GM18517 (cell line): ENCODE measurements around the gene ADGRB2.

ENCODE experiments used
- ATAC-seq: cut with Tn5 transposase; IDR thresholded peaks from one replicate; pipeline ENCODE4 v1.9.1; 2021; ENCODE audit warnings: mild to moderate bottlenecking, moderate library complexity; ENCODE audit not compliant: unreplicated experiment

ADGRB2 gene

GRCh38 chr1:31704271-31705079, 59.7 kb downstream of the ADGRB2 start:
- no peak for ATAC-seq

GRCh38 chr1:31703431-31704270, 60.5 kb downstream of the ADGRB2 start, which contains the start of gene COL16A1:
TSS of gene COL16A1 (minus strand) at chr1:31704017. CDS start at chr1:31702193, 1,824 bp downstream.
- ATAC-seq: no peak

GRCh38 chr1:31702836-31703404, 61.2 kb downstream of the ADGRB2 start:
- no peak for ATAC-seq

GRCh38 chr1:31701091-31701736, 62.9 kb downstream of the ADGRB2 start:
- no peak for ATAC-seq

- no peak for ATAC-seq
Observed at GRCh38 chr1:31700468-31701090, 63.6 kb downstream of the ADGRB2 start.

- no peak for ATAC-seq
Observed at GRCh38 chr1:31699341-31699891, 64.7 kb downstream of the ADGRB2 start.

GRCh38 chr1:31697369-31697984, 66.7 kb downstream of the ADGRB2 start:
- no peak for ATAC-seq

- ATAC-seq: no peak
Observed at GRCh38 chr1:31696242-31696641, 67.9 kb downstream of the ADGRB2 start.

- ATAC-seq: no peak
Observed at GRCh38 chr1:31695327-31695726, 68.8 kb downstream of the ADGRB2 start.

GRCh38 chr1:31694964-31695313, 69.2 kb downstream of the ADGRB2 start:
- no peak for ATAC-seq

- ATAC-seq: no peak
Observed at GRCh38 chr1:31694069-31694963, 69.8 kb downstream of the ADGRB2 start.

- ATAC-seq: no peak
Observed at GRCh38 chr1:31693231-31693630, 70.9 kb downstream of the ADGRB2 start.

GRCh38 chr1:31691951-31692350, 72.2 kb downstream of the ADGRB2 start:
- ATAC-seq: no peak

- ATAC-seq: no peak
Observed at GRCh38 chr1:31691446-31691845, 72.7 kb downstream of the ADGRB2 start.

GRCh38 chr1:31690921-31691320, 73.2 kb downstream of the ADGRB2 start:
- no peak for ATAC-seq

- no peak for ATAC-seq
Observed at GRCh38 chr1:31689854-31690253, 74.3 kb downstream of the ADGRB2 start.

GRCh38 chr1:31689379-31689778, 74.8 kb downstream of the ADGRB2 start:
- no peak for ATAC-seq

- ATAC-seq: no peak
Observed at GRCh38 chr1:31688233-31688918, 75.8 kb downstream of the ADGRB2 start.
